Thyroid gland (tissue), 4 donors: ENCODE results near the gene GAS7.
A peak's percentile ranks its signal among the peaks of the same experiment; 100 is the strongest.

ENCODE experiments used
- POLR2A ChIP-seq, 2 donors: fragments of 450-650 bp; IDR thresholded peaks; one replicate each; pipeline ENCODE4 v1.6.1; 2017; ENCODE audit warnings: antibody characterized with exemption in 2 of 2, mild to moderate bottlenecking in 2 of 2, moderate library complexity in 1 of 2
- TF ChIP-seq, protein P1 (sequence below), 6 experiments: fragments of 200-600 bp in 3 of 6; fragments of 450-650 bp in 3 of 6; sonication (generic) in 3 of 6; IDR thresholded peaks; one replicate each; pipeline ENCODE4 v1.5.1; 2016 to 2019; ENCODE audit warnings: antibody characterized with exemption in 6 of 6, mild to moderate bottlenecking in 2 of 6, inconsistent platforms in 1 of 6, moderate library complexity in 1 of 6

DNA sequence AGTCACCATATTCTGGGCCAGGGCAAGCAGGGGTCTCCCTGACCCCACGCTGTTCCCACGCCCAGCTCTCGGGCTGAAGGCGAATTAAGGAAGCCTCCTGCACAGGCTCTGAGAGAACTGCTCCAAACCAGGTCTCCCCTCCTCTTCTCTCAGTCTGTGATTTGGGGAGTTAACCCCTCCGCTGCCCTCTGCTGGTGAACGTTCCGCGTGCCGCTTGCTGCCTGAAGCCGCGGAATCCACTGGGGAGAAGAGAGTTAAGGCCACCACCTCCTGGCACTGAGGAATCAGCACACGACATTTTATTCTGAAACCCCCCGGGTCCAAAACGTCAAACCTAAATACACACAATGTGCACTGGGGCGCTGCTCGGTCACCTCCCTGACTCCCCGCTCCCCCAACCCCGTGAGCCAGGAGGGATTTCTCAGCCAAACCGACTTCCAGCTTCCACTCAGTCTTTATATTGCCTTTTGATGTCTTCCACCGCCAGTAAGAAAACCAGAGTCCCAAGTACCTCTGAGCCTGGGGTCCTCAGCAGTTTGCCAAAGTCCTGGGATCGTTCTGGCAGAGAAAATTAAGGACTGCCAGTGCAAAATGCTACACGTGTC lies 238.9 kb downstream of the GAS7 start:
- TF ChIP-seq, protein P1, sequence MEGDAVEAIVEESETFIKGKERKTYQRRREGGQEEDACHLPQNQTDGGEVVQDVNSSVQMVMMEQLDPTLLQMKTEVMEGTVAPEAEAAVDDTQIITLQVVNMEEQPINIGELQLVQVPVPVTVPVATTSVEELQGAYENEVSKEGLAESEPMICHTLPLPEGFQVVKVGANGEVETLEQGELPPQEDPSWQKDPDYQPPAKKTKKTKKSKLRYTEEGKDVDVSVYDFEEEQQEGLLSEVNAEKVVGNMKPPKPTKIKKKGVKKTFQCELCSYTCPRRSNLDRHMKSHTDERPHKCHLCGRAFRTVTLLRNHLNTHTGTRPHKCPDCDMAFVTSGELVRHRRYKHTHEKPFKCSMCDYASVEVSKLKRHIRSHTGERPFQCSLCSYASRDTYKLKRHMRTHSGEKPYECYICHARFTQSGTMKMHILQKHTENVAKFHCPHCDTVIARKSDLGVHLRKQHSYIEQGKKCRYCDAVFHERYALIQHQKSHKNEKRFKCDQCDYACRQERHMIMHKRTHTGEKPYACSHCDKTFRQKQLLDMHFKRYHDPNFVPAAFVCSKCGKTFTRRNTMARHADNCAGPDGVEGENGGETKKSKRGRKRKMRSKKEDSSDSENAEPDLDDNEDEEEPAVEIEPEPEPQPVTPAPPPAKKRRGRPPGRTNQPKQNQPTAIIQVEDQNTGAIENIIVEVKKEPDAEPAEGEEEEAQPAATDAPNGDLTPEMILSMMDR (IDR thresholded peaks at IDR 0.05), result peak in 1 of 6 experiments; percentile 9
- TF ChIP-seq POLR2A (IDR thresholded peaks at IDR 0.05), result no peak
